ENCODE results near the gene MID1.

MID1 gene

GRCh38 chrX:10480861-10481260 lies 139.5 kb downstream of the MID1 start:
- Histone ChIP-seq H3K27me3 (ENCODE audit: control insufficient read depth, insufficient read depth, low read length) (no peaks in the 10 kb centered on the region), H3K4me3 (ENCODE audit: low read depth, low read length) (no peak overlapping the region), H3K9ac (ENCODE audit: low read depth, low read length) (no peak overlapping the region), H3K4me1 (ENCODE audit: control insufficient read depth, insufficient read depth, low read length) (no peaks in the 10 kb centered on the region), H3K36me3 (ENCODE audit: control insufficient read depth, insufficient read depth, low read length) (no peaks in the 10 kb centered on the region), H3K9me3 (ENCODE audit: control insufficient read depth, insufficient read depth, low read length) (no peaks in the 10 kb centered on the region)

GRCh38 chrX:10479508-10479907 lies 140.9 kb downstream of the MID1 start:
- no peaks in the 10 kb centered on the region for H3K4me1 ChIP-seq (ENCODE audit: control insufficient read depth, insufficient read depth, low read length)
- no peaks in the 10 kb centered on the region for H3K9me3 ChIP-seq (ENCODE audit: control insufficient read depth, insufficient read depth, low read length)
- H3K4me3 ChIP-seq (ENCODE audit: low read depth, low read length): no peak overlapping the region
- no peak overlapping the region for H3K9ac ChIP-seq (ENCODE audit: low read depth, low read length)
- H3K27me3 ChIP-seq (ENCODE audit: control insufficient read depth, insufficient read depth, low read length): no peaks in the 10 kb centered on the region
- H3K36me3 ChIP-seq (ENCODE audit: control insufficient read depth, insufficient read depth, low read length): no peaks in the 10 kb centered on the region

DNA sequence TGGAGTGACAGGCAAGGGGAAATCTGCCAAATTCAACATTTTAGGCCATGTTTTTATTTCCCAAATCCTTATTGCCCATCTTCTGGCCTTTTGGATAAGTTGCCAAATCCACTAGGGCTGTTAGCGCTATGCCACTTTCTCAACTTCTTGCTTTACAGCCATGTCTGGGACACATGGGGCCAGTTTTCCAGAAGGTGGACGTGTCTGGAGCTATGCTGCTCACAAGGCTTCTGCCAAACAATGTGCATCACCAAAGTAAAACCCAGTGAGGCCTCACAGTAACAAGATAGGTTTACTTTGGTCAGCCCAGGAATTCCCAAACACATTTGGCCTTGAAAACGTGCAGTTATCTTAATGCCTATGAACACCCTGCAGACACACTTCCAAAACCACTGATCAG lies 142.9 kb downstream of the MID1 start:
- Histone ChIP-seq H3K9me3 (ENCODE audit: control insufficient read depth, insufficient read depth, low read length) (no peaks in the 10 kb centered on the region), H3K9ac (ENCODE audit: low read depth, low read length) (no peak overlapping the region), H3K36me3 (ENCODE audit: control insufficient read depth, insufficient read depth, low read length) (no peaks in the 10 kb centered on the region), H3K4me3 (ENCODE audit: low read depth, low read length) (no peak overlapping the region), H3K27me3 (ENCODE audit: control insufficient read depth, insufficient read depth, low read length) (no peaks in the 10 kb centered on the region), H3K4me1 (ENCODE audit: control insufficient read depth, insufficient read depth, low read length) (no peaks in the 10 kb centered on the region)

- no peak overlapping the region for H3K9ac ChIP-seq (ENCODE audit: low read depth, low read length)
- H3K27me3 ChIP-seq (ENCODE audit: control insufficient read depth, insufficient read depth, low read length): no peaks in the 10 kb centered on the region
- no peaks in the 10 kb centered on the region for H3K4me1 ChIP-seq (ENCODE audit: control insufficient read depth, insufficient read depth, low read length)
- H3K36me3 ChIP-seq (ENCODE audit: control insufficient read depth, insufficient read depth, low read length): no peaks in the 10 kb centered on the region
- no peak overlapping the region for H3K4me3 ChIP-seq (ENCODE audit: low read depth, low read length)
- H3K9me3 ChIP-seq (ENCODE audit: control insufficient read depth, insufficient read depth, low read length): no peaks in the 10 kb centered on the region
These were observed 145.3 kb downstream of the MID1 start for GRCh38 chrX:10474913-10475568.

- Histone ChIP-seq H3K9ac (ENCODE audit: low read depth, low read length) (no peak overlapping the region), H3K4me1 (ENCODE audit: control insufficient read depth, insufficient read depth, low read length) (no peaks in the 10 kb centered on the region), H3K36me3 (ENCODE audit: control insufficient read depth, insufficient read depth, low read length) (no peaks in the 10 kb centered on the region), H3K4me3 (ENCODE audit: low read depth, low read length) (no peak overlapping the region), H3K27me3 (ENCODE audit: control insufficient read depth, insufficient read depth, low read length) (no peaks in the 10 kb centered on the region), H3K9me3 (ENCODE audit: control insufficient read depth, insufficient read depth, low read length) (no peaks in the 10 kb centered on the region)
These were observed 145.9 kb downstream of the MID1 start for GRCh38 chrX:10474510-10474909.

DNA sequence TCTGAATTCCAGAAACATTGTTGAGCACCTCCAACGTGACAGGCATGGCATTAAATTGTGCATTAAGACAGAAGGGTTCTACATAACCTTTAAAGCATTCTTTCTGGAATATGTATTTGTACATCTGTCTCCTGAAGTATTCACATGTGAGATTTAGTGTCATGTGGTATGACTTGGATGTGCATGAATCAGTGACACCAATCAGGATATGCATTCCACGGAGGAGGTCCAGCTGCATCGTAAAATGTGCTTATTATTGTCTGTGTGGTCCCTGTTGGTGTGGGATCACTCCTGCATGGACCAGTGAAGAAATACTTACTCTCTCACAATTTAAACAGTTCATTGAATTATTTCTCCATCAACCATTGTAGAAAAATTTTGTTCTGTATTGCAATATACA lies 149.0 kb downstream of the MID1 start:
- Histone ChIP-seq H3K27me3 (ENCODE audit: control insufficient read depth, insufficient read depth, low read length) (no peaks in the 10 kb centered on the region), H3K4me1 (ENCODE audit: control insufficient read depth, insufficient read depth, low read length) (no peaks in the 10 kb centered on the region), H3K4me3 (ENCODE audit: low read depth, low read length) (no peak overlapping the region), H3K36me3 (ENCODE audit: control insufficient read depth, insufficient read depth, low read length) (peaks cover 5% of the 10 kb centered on the region), H3K9me3 (ENCODE audit: control insufficient read depth, insufficient read depth, low read length) (no peaks in the 10 kb centered on the region), H3K9ac (ENCODE audit: low read depth, low read length) (no peak overlapping the region)

- H3K4me3 ChIP-seq (ENCODE audit: low read depth, low read length): no peak overlapping the region
- peaks cover 5% of the 10 kb centered on the region for H3K36me3 ChIP-seq (ENCODE audit: control insufficient read depth, insufficient read depth, low read length)
- no peak overlapping the region for H3K9ac ChIP-seq (ENCODE audit: low read depth, low read length)
- H3K27me3 ChIP-seq (ENCODE audit: control insufficient read depth, insufficient read depth, low read length): no peaks in the 10 kb centered on the region
- H3K9me3 ChIP-seq (ENCODE audit: control insufficient read depth, insufficient read depth, low read length): no peaks in the 10 kb centered on the region
- H3K4me1 ChIP-seq (ENCODE audit: control insufficient read depth, insufficient read depth, low read length): no peaks in the 10 kb centered on the region
These were observed 150.4 kb downstream of the MID1 start for GRCh38 chrX:10470009-10470408.

DNA sequence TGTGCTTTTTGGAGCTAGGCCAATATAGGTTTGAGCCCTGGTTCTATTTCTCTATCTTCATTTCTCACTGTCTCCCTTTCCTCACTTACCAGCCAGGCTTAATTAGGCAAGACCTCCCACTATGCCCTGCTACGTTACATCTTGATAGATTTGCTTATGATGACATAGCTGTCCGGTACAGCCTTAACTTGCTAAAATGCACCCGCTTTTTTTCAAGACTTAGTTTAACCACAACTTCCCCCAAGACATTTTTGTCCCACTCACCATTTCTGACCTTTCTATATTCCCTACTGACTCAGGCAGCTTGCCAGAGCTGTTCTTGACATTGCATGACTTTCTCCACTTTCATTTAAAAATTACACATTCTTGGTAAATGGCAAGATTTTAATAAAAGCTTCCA lies 152.6 kb downstream of the MID1 start:
- H3K4me3 ChIP-seq (ENCODE audit: low read depth, low read length): no peak overlapping the region
- H3K4me1 ChIP-seq (ENCODE audit: control insufficient read depth, insufficient read depth, low read length): peaks cover 5% of the 10 kb centered on the region
- H3K9me3 ChIP-seq (ENCODE audit: control insufficient read depth, insufficient read depth, low read length): no peaks in the 10 kb centered on the region
- H3K9ac ChIP-seq (ENCODE audit: low read depth, low read length): no peak overlapping the region
- peaks cover 5% of the 10 kb centered on the region for H3K36me3 ChIP-seq (ENCODE audit: control insufficient read depth, insufficient read depth, low read length)
- H3K27me3 ChIP-seq (ENCODE audit: control insufficient read depth, insufficient read depth, low read length): no peaks in the 10 kb centered on the region

- no peak overlapping the region for H3K9ac ChIP-seq (ENCODE audit: low read depth, low read length)
- H3K4me1 ChIP-seq (ENCODE audit: control insufficient read depth, insufficient read depth, low read length): peaks cover 5% of the 10 kb centered on the region
- H3K27me3 ChIP-seq (ENCODE audit: control insufficient read depth, insufficient read depth, low read length): no peaks in the 10 kb centered on the region
- H3K9me3 ChIP-seq (ENCODE audit: control insufficient read depth, insufficient read depth, low read length): no peaks in the 10 kb centered on the region
- peaks cover 5% of the 10 kb centered on the region for H3K36me3 ChIP-seq (ENCODE audit: control insufficient read depth, insufficient read depth, low read length)
- H3K4me3 ChIP-seq (ENCODE audit: low read depth, low read length): no peak overlapping the region
These were observed 155.1 kb downstream of the MID1 start for GRCh38 chrX:10465254-10465653.

GRCh38 chrX:10457092-10457491 lies 163.3 kb downstream of the MID1 start:
- no peak overlapping the region for H3K9ac ChIP-seq (ENCODE audit: low read depth, low read length)
- H3K4me1 ChIP-seq (ENCODE audit: control insufficient read depth, insufficient read depth, low read length): no peaks in the 10 kb centered on the region
- H3K9me3 ChIP-seq (ENCODE audit: control insufficient read depth, insufficient read depth, low read length): peaks cover 4% of the 10 kb centered on the region
- H3K27me3 ChIP-seq (ENCODE audit: control insufficient read depth, insufficient read depth, low read length): no peaks in the 10 kb centered on the region
- peaks cover 9% of the 10 kb centered on the region for H3K36me3 ChIP-seq (ENCODE audit: control insufficient read depth, insufficient read depth, low read length)
- H3K4me3 ChIP-seq (ENCODE audit: low read depth, low read length): no peak overlapping the region

DNA sequence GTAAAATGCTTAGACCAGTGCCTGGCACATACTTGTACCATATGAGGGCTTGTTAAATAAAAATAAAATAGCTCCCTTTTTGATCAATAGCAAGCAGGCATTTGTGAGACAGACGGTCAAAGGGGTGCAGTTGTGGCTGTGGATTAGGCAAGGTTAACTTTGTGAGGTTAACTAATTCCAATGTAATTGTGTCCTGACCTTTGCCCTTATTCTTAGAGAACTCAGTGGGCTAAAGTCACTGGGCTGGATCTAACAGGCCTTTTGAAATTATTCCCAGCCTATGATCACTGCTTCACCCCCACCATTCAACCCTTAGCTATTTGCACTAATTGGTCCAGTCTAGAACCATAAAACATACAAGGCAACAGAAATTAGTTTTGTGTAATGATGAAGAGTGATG lies 166.4 kb downstream of the MID1 start:
- peaks cover 4% of the 10 kb centered on the region for H3K9me3 ChIP-seq (ENCODE audit: control insufficient read depth, insufficient read depth, low read length)
- H3K9ac ChIP-seq (ENCODE audit: low read depth, low read length): no peak overlapping the region
- no peaks in the 10 kb centered on the region for H3K4me1 ChIP-seq (ENCODE audit: control insufficient read depth, insufficient read depth, low read length)
- peaks cover 9% of the 10 kb centered on the region for H3K36me3 ChIP-seq (ENCODE audit: control insufficient read depth, insufficient read depth, low read length)
- H3K27me3 ChIP-seq (ENCODE audit: control insufficient read depth, insufficient read depth, low read length): no peaks in the 10 kb centered on the region
- H3K4me3 ChIP-seq (ENCODE audit: low read depth, low read length): no peak overlapping the region

- Histone ChIP-seq H3K27me3 (ENCODE audit: control insufficient read depth, insufficient read depth, low read length) (no peaks in the 10 kb centered on the region), H3K9ac (ENCODE audit: low read depth, low read length) (no peak overlapping the region), H3K9me3 (ENCODE audit: control insufficient read depth, insufficient read depth, low read length) (peaks cover 4% of the 10 kb centered on the region), H3K4me3 (ENCODE audit: low read depth, low read length) (no peak overlapping the region), H3K36me3 (ENCODE audit: control insufficient read depth, insufficient read depth, low read length) (peaks cover 7% of the 10 kb centered on the region), H3K4me1 (ENCODE audit: control insufficient read depth, insufficient read depth, low read length) (no peaks in the 10 kb centered on the region)
These were observed 169.4 kb downstream of the MID1 start for GRCh38 chrX:10450959-10451355.
